HEK293T (cell line): Measurements from ENCODE around the gene LRP5.

Experiments
- CTBP1 ChIP-seq: fragments of 450-650 bp; IDR thresholded peaks from 2 replicates; pipeline ENCODE4 v1.6.1; 2016; ENCODE audit warnings: borderline replicate concordance
- ZNF384 ChIP-seq: fragments of 450-650 bp; IDR thresholded peaks from 2 replicates; pipeline ENCODE4 v1.6.1; 2016

DNA sequence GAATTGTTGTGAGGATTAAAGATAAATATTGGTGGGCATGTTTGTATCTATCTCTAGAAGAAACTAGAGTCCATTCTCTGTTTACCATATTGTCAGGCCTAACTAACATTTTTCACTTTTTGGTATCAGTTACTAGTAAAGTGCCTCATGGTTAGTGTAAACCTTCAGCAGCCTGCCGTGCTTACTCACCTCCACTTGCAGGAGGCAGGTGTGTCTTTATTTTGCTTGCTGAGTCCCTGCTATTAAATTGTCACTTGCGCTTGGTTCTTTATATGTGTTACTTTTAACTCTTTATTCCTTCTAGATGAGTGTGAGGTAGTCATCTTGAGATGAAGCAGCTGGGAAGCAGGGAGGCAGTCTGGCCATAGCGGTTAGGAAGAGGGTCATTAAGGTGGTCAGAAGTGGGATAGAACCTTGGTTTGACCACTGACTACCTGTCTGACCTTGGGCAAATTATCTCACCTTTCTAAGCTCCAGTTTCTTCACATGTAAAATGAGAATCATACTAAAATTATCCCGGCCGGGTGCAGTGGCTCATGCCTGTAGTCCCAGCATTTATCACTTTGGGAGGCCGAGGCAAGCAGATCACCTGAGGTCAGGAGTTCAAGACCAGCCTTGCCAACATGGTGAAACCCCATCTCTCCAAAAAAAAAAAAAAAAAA, 169.3 kb downstream of the LRP5 start:
- no peak for TF ChIP-seq ZNF384
- no peak for TF ChIP-seq CTBP1
